GM18499 (cell line): ENCODE measurements around the gene THRSP.
"Not testable (repeated sequence)": the region's sequence is repeated elsewhere in the genome, so short reads cannot be mapped to it uniquely, and the experiment has no call there.

ENCODE experiments used
- ATAC-seq: cut with Tn5 transposase; IDR thresholded peaks from one replicate; pipeline ENCODE4 v1.9.1; 2021; ENCODE audit warnings: moderate number of reproducible peaks; ENCODE audit not compliant: insufficient read depth, unreplicated experiment

Gene THRSP

DNA sequence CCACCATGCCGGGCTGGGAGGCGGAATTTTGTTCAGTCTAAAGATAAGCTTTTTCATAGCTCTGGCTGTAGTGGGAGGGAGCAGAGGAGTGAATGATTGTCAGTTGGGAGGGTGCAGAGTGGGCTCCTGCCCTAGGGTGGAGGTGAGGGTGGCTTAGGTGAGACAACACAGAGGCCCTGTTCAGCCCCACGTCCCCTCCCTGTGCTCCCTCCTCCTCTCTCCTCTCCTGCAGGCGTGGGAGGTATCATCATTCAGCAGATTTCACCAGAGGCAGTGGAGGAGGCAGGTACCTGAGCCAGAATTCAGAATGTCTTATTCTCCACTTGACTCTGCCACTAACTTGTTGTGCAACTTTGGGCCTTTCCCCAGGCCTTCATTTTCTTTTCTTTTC, 1.7 kb upstream of the THRSP start:
- ATAC-seq, result no peak

GRCh38 chr11:78062671-78063070, 990 bp upstream of the THRSP start:
- ATAC-seq, result no peak

DNA sequence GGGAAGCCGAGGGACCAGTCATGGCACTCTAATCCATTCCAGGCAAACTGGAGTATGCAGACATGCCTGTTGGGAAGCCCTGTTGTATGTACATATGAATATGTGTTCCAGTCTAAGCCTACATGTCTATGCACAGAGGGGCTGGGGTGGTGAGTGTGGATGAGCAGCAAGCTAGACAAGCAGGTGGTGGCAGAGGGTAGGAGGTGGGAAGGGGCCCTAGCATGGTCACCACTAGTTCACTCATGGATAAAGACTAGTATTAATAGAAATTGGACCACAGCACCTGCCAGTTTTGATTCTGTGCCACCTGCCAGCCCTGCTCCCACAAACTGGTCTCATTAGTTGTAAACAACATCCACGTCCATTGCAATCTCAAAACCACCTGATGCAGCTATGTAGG, 1.5 kb downstream of the THRSP start:
- ATAC-seq, result no peak

DNA sequence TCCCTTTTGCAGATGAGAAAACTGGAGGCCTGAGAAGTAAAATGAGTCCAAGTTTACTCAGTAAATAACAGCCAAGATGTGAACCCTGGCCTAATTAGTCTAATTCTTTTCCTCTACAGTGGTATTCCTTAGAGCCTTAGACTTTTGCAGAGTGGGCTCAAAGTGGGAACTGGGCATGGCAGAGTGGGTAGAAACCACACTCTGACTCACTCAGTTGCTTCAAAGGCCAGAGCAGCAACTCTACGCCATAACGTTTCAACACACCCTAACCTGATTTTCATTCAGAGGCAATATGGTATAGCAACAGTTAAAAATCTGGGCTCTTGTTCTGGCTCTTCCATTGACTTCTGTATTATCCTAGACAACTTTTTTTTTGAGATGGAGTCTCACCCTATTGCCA, 2.8 kb downstream of the THRSP start:
- no peak for ATAC-seq

GRCh38 chr11:78067704-78068103, 4.0 kb downstream of the THRSP start:
- no peak for ATAC-seq

GRCh38 chr11:78069465-78069864, 5.8 kb downstream of the THRSP start:
- ATAC-seq, result no peak

GRCh38 chr11:78070621-78071020, 7.0 kb downstream of the THRSP start:
- ATAC-seq, result no peak

DNA sequence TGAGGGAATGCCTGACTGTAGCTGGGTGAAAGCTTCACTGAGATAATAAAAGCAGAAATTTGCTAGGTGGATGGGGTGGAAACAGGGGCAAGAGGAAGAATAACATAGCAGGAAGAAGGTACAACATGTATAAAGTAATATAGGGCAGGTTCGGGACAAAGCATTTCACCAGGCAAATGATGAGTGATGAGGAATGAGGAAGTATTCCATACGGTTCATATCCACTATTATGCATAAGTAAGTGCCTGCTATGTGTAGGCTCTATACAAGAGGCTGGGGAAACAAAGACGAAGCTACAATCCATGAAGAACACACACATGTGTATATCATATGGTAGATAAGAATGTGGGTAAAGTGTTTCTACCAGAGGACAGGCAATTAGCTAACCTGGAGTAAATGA, 8.1 kb downstream of the THRSP start:
- no peak for ATAC-seq

GRCh38 chr11:78072455-78072854, 8.8 kb downstream of the THRSP start:
- no peak for ATAC-seq

GRCh38 chr11:78074756-78075155, 11.1 kb downstream of the THRSP start:
- ATAC-seq, result no peak

DNA sequence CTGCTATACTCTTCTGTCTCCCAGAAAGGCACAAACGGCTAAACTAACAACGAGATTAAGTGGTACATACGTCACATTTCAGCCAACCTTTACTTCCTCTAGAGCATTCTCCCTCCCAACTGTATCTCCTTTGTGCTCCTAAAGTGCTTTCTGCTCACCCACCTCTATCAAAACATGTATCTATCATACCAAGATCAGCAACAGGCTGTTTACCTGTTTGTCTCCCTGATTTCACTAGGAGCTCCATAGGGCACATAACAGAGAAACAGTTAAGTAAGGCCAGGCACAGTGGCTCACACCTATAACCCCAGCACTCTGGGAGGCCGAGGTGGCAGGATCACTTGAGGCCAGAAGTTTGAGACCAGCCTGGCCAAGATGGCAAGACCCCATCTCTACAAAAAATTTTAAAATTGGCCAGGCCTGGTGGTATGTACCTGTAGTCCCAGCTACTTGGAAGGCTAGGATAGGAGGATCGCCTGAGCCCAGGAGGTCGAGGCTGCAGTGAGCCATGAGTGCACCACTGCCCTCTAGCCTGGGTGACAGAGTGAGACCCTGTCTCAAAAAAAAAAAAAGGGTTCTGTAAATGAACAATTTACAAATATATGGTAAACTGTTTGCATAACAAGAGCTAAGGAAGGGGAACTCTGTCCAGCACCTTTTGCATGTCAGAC, 13.2 kb downstream of the THRSP start:
- ATAC-seq, result no peak

GRCh38 chr11:78077592-78077991, 13.9 kb downstream of the THRSP start:
- not testable (repeated sequence) for ATAC-seq

- no peak for ATAC-seq
These were observed 14.8 kb downstream of the THRSP start for GRCh38 chr11:78078218-78079167.

DNA sequence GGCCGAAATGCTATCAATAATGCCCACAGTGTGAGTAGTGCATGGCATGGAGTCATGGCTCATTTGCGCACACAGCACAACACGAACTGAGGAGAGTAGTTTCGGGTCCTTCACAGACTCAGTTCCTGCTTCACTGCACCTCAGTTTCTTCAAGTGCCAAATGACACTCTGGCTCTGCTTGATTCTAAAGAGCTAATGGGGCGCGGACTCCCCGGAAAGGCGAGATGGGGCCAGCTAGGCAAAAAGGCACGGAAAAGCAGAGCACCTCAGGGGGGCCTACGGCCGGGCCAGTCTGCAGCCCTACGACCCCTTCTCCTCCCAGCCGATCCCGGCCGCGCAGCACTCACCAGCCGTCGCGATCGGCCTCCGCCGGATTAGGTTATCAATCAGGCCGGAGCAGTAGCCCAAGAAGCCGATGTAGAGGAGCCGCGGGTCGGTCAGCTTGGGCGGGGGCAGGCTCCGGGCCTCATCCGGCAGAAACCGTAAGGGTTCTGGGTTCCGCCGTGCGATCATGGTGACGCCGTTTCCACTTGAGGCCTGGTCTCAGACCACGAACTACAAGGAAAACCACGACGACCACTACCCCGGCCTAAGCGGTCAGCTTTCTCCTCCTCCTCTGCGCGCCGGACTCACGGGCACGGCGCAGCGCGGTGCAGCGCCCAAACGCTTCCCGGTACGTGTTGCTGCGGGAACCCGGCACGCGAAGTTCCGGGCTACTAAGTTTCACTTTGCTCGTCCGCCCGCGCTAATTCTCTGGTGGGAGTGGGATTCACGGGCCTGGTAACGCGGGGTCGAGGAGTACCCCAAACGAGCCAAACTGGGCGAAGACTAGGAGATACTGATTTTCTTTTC, 15.8 kb downstream of the THRSP start, which contains the start of gene NDUFC2:
NDUFC2 (minus strand) TSS at position 631 of the 852 bp plus-strand sequence; CDS start at position 513, 118 bp downstream.
- no peak for ATAC-seq

GRCh38 chr11:78080084-78080817, 16.6 kb downstream of the THRSP start:
- no peak for ATAC-seq

GRCh38 chr11:78080818-78081495, 17.3 kb downstream of the THRSP start:
- no peak for ATAC-seq

- no peak for ATAC-seq
These were observed 17.9 kb downstream of the THRSP start for GRCh38 chr11:78081583-78081982.

- no peak for ATAC-seq
These were observed 18.5 kb downstream of the THRSP start for GRCh38 chr11:78082146-78082545.

DNA sequence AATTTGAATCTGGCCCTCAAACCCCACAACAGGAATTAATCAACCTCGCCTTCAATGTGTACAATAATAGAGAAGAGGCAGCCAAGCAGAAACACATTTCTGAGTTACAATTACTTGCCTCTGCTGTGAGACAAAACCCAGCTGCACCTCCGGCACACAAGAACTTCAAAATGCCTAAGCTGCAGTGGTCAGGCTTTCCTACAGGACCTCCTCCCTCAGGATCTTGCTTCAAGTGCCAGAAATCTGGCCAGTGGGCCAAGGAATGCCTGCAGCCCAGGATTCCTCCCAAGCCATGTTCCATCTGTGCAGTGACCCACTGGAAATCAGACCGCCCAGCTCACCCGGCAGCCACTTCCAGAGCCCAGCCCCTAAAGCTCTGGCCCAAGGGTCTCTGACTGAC, 19.4 kb downstream of the THRSP start:
- no peak for ATAC-seq
